Retinal pigment epithelial cell (primary cell): ENCODE data around the gene TRNP1.
"Not testable (repeated sequence)": the region's sequence is repeated elsewhere in the genome, so short reads cannot be mapped to it uniquely, and the experiment has no call there.

Experiments used
- DNase-seq: peaks from one replicate; pipeline ENCODE4 v3.0.0-alpha.2; 2010; ENCODE audit warnings: low read depth
- H3K4me3 ChIP-seq: 2 replicates; pipeline ENCODE4 v1.5.1; 2011; ENCODE audit warnings: mild to moderate bottlenecking, low read length, control low read depth, moderate library complexity
- TF ChIP-seq, protein P1 (sequence below): conservative IDR thresholded peaks from 2 replicates; pipeline ENCODE4 v1.5.1; 2011; ENCODE audit warnings: low read depth, low read length, control low read depth, inconsistent platforms

The TRNP1 gene

DNA sequence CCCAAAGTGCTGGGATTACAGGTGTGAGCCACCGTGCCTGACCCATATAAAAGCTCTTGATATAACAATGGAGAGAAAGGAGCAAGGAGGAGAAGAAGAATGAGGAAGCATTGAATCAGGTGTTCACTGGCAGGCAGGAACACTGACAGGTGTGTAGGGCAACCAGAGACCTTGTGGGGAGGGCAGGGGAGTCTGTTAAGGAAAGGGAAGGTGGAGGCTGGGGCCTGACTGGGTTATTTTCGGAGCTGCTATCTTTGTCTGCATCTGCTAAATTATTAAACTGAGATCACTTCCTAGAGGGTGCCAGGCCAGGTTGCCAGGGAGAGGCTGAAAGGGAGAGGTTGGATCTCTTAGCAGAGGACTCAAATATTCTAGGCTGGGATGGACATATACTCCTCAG lies 6.8 kb upstream of the TRNP1 start:
- TF ChIP-seq, protein P1, sequence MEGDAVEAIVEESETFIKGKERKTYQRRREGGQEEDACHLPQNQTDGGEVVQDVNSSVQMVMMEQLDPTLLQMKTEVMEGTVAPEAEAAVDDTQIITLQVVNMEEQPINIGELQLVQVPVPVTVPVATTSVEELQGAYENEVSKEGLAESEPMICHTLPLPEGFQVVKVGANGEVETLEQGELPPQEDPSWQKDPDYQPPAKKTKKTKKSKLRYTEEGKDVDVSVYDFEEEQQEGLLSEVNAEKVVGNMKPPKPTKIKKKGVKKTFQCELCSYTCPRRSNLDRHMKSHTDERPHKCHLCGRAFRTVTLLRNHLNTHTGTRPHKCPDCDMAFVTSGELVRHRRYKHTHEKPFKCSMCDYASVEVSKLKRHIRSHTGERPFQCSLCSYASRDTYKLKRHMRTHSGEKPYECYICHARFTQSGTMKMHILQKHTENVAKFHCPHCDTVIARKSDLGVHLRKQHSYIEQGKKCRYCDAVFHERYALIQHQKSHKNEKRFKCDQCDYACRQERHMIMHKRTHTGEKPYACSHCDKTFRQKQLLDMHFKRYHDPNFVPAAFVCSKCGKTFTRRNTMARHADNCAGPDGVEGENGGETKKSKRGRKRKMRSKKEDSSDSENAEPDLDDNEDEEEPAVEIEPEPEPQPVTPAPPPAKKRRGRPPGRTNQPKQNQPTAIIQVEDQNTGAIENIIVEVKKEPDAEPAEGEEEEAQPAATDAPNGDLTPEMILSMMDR: no peak
- H3K4me3 ChIP-seq: no peak overlapping the region
- no peak for DNase-seq

DNA sequence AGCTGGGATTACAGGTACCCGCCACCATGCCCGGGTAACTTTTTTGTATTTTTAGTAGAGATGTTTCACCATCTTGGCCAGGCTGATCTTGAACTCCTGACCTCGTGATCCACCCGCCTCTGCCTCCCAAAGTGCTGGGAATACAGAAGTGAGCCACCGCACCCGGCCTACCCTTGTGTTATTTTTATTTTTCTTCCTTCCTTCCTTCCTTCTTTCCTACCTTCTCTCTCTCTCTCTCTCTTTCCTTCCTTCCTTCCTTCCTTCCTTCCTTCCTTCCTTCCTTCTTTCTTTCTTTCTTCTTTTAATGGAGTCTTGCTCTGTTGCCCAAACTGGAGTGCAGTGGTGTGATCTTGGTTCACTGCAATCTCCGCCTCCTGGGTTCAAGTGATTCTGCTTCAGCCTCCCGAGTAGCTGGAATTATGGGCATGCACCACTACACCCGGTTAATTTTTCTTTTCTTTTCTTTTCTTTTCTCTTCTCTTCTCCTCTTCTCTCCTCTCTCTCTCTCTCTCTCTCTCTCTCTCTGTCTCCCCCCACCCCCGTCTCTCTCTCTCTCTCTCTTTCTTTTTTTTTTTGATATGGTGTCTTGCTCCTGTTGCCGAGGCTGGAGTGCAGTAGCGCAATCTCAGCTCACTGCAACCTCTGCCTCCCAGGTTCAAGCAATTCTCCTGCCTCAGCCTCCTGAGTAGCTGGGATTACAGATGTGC lies 3.9 kb upstream of the TRNP1 start:
- H3K4me3 ChIP-seq, DNase-seq: not testable (repeated sequence)

DNA sequence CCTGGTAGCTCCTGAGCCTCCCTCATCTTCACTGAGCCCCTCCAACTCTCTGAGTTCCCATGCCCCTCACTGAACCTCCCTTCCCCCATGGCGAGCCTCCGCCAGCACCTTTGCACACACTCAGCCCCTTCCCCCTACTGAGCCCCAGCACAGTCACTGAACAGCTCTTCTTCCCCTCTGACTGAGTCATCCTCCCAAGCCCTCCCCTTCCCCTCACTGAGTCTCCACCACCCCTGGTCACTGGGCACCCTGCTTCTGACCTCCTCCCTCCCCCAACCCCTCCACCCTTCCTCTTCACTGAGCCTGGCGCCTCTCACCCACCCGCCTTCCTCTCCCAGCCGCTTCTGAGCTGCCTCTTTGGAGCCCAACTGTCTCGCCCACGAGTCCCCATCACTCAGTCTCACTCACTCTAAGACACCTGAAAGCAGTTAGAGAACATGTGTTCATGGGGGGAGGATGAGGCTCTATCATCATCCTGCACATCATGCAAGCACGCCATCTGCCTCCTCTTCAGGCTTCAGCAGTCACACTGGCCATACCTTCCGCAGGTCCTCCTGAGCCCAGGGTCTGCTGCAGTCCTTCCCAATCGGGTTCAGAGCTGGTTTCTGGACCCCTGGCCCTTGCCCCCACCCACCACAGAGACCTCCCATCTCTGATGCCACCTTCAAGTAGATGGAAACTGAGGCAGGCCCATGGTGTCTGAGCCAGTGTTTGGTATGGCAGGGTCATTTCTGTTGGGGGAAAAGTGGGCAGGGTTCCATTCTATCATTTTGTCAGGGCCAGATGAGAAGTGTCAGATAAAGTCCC lies 2.0 kb upstream of the TRNP1 start:
- H3K4me3 ChIP-seq: no peak overlapping the region
- no peak for DNase-seq

DNA sequence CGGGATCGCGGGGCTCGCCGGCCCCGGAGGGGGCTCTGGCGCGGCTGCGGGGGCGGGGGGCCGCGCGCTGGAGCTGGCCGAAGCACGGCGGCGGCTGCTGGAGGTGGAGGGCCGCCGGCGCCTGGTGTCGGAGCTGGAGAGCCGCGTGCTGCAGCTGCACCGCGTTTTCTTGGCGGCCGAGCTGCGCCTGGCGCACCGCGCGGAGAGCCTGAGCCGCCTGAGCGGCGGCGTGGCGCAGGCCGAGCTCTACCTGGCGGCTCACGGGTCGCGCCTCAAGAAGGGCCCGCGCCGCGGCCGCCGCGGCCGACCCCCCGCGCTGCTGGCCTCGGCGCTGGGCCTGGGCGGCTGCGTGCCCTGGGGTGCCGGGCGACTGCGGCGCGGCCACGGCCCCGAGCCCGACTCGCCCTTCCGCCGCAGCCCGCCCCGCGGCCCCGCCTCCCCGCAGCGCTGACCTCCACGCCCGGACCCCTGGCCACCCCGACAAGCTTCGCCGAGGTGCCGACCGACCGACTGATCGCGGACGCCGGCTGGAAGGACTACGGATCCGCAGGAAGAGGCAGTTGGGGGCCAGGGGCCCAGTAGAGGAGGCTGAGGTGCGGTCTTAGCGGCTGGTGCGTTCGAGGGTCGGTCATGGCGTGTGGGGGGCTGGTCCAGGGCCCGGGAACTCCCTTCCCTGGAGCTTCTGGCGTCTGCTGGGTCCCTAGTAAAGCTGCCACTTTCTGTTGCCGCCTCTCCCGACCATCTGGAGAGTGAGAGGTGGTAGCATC lies 711 bp downstream of the TRNP1 start:
- peak overlapping the region; percentile 69 for H3K4me3 ChIP-seq
- TF ChIP-seq, protein P1: no peak
- DNase-seq: no peak

More for the DNA sequence above, 2.0 kb upstream of the TRNP1 start:
- TF ChIP-seq, protein P1: no peak

DNA sequence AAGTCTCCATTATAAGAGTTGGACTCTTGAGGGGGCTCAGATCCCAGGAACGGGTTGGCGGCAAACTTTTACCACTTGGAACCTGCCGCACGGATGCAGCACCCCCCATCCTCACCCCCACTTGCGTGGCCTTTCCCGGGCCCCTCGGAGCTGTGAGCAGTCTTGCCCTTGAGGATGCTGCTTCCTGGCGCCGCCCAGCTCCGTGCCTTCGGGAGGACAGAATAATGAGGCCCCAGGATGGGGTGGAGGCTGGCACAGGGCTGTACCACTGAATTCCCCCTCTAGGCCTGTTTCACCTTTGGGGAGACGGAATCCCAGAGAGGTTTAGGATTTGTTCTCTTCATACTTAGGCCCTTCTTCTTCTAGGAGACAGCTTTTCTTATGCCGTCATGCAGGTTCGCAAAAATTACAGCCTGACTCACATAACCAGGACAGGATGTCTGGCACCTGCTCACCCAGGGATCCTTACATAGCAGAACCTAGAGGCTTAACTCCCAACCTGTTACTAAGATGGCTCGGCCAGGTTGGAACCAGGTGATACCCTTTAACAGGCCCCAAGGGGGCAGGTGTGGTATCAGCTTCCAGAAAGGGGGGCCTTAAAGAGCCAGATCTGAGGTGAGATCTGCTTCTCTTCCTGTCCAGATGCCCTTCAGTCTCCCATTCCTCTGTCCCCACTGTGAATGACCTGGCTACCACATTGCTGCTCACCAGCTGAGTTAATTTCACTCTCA lies 1.5 kb downstream of the TRNP1 start:
- no peak for DNase-seq
- peak overlapping the region; percentile 69 for H3K4me3 ChIP-seq
- TF ChIP-seq, protein P1: no peak

DNA sequence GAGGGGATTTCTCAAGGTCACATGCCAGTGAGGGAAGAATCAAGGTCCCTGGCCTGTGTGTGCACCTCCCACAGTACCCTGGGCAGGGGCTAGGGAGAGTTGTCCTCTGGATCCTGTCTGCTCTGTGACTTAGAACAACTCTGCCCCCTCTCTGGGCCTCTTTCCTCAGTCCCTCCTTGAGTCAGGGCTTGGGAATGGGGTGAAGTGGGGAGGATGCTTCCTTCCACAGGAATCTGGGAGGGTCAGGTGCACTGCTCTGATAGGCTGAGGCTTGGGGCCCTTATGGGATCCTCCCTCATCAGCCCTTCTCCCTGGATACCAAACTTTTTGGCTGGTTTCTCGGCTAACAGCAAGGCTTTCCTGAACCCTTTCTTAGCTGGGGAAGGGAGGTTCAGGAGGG lies 2.5 kb downstream of the TRNP1 start:
- no peak for DNase-seq
- TF ChIP-seq, protein P1: no peak
- H3K4me3 ChIP-seq: peak overlapping the region; percentile 7

DNA sequence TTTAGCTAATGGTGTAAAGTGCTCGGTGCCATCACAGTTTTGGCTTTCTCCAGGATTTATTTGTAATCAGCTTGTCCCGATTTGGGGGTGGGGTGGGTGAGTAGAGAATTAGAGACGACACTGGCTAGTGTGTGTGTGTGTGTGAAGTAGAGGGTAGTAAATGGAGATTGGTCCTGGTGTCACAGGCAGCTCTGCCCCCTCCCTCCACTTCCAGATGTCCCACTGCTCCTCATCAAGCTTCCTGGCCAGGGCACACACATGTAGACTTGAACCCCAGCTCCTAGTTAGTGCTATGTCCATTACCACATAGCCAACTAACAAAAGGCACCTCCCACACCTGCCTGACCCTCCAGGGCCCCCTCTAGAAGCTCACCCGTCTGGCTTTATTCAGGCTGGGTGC lies 3.2 kb downstream of the TRNP1 start:
- no peak for DNase-seq
- TF ChIP-seq, protein P1: no peak
- H3K4me3 ChIP-seq: no peak overlapping the region
